ENCODE data around the gene CASKIN2. TPM values are rescaled to one million over a fixed set of nuclear protein-coding genes. Genes with fewer than 3 reads are reported as not detected.

The CASKIN2 gene
- total RNA-seq, 1 donor from 2014 or later, result 9.5 TPM

GRCh38 chr17:75518983-75519537 lies 3.7 kb upstream of the CASKIN2 start:
- DNase-seq (ENCODE audit: low read depth), result no peak
- TF ChIP-seq, protein P1, sequence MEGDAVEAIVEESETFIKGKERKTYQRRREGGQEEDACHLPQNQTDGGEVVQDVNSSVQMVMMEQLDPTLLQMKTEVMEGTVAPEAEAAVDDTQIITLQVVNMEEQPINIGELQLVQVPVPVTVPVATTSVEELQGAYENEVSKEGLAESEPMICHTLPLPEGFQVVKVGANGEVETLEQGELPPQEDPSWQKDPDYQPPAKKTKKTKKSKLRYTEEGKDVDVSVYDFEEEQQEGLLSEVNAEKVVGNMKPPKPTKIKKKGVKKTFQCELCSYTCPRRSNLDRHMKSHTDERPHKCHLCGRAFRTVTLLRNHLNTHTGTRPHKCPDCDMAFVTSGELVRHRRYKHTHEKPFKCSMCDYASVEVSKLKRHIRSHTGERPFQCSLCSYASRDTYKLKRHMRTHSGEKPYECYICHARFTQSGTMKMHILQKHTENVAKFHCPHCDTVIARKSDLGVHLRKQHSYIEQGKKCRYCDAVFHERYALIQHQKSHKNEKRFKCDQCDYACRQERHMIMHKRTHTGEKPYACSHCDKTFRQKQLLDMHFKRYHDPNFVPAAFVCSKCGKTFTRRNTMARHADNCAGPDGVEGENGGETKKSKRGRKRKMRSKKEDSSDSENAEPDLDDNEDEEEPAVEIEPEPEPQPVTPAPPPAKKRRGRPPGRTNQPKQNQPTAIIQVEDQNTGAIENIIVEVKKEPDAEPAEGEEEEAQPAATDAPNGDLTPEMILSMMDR (conservative IDR thresholded peaks at IDR 0.05; ENCODE audit: low read depth, low read length), result no peak
- H3K4me3 ChIP-seq (ENCODE audit: low read depth, low read length), result no peak overlapping the region

DNA sequence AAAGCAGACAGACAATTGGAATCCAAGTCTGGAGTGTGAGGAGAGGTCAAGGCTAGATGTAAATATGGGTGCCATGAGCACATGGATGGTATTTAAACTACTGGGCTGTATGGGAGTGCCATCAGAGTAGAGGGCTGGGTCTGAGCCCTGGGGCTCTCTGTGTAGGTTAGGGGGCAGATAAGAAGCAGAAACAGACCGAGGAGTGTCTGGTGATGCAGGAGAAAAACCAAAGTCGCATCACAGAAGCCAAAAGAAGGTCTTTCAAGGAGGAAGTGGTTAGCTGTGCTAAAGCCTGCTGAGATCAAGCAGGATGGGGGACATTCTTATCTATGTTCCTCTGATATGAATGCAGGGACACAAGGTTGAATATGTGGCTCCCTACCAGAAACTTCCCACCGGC lies 2.9 kb upstream of the CASKIN2 start:
- no peak overlapping the region for H3K4me3 ChIP-seq (ENCODE audit: low read depth, low read length)
- TF ChIP-seq, protein P1 (conservative IDR thresholded peaks at IDR 0.05; ENCODE audit: low read depth, low read length), result no peak
- no peak for DNase-seq (ENCODE audit: low read depth)

DNA sequence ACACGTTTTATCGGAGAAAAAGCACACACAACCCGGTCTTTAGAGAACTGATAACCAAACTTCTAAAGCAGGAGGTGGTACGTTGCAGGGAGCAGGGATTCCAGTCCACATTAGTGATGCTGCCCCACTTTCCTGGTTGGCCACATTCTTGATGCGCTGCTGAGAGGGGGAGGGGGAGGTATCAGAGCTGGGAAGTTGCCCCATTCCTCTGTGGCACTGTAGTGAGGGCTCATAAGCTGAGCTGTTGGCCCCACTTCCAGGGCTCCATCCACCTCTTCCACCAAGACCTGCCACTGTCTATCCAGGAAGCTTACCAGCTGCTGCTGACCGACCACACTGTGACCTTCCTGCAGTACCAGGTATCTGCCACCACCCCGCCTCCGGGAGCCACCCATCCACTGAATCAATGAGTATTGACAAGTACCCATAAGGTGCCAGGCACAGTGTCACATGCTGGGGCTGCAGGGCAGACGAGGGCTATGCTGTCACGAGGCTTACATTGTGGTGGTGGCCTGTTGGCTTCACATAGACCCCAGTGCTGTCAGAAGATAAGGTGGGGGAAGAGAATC lies 2.0 kb upstream of the CASKIN2 start:
- DNase-seq (ENCODE audit: low read depth), result no peak
- TF ChIP-seq, protein P1 (conservative IDR thresholded peaks at IDR 0.05; ENCODE audit: low read depth, low read length), result no peak
- peak overlapping the region; percentile 89 for H3K4me3 ChIP-seq (ENCODE audit: low read depth, low read length)

- no peak for DNase-seq (ENCODE audit: low read depth)
- peak overlapping the region; percentile 89 for H3K4me3 ChIP-seq (ENCODE audit: low read depth, low read length)
- TF ChIP-seq, protein P1 (conservative IDR thresholded peaks at IDR 0.05; ENCODE audit: low read depth, low read length), result no peak
Measured at GRCh38 chr17:75516619-75517296, 1.4 kb upstream of the CASKIN2 start.

- TF ChIP-seq, protein P1 (conservative IDR thresholded peaks at IDR 0.05; ENCODE audit: low read depth, low read length), result no peak
- H3K4me3 ChIP-seq (ENCODE audit: low read depth, low read length), result peak within 1 kb of the TSS; percentile 89
- no peak for DNase-seq (ENCODE audit: low read depth)
Measured at GRCh38 chr17:75516255-75516618, 900 bp upstream of the CASKIN2 start, which contains the start of gene TSEN54. TSS of gene TSEN54 (plus strand) at chr17:75516528. CDS start at chr17:75516561, 33 bp downstream.

DNA sequence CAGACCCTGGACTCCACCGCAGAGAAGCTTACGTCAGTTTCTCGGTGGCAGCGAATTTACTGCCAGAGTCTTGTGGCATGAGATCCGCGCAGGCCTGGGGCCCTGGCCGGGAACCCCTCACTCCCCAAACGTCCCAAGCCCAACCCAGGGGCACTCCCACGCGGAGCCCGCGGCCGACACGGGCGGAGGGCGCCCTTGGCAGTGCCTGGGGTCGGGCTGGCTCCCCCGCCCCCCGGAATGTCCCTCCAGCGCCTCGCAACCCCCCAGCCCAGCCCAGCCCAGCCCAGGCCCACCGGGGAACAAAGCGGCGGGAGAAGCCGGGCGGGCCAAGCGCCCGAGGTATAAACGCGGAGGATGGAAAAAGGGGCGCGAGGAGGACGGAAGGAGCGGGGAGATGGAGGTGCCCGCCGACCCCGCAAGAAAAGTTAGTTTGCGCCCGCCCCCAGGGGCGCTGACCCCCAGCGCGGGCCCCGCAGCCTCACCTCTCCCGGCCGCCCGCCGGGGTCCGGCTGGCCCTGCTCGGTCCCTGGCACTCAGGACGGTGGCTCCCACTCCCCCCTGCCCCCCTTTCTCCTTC lies 330 bp downstream of the CASKIN2 start:
- DNase-seq (ENCODE audit: low read depth), result no peak
- peak overlapping the region; percentile 89 for H3K4me3 ChIP-seq (ENCODE audit: low read depth, low read length)
- TF ChIP-seq, protein P1 (conservative IDR thresholded peaks at IDR 0.05; ENCODE audit: low read depth, low read length), result no peak

Data from epithelial cell of proximal tubule (primary cell).